ENCODE results near the gene CELF2. TPM values are rescaled to one million over a fixed set of nuclear protein-coding genes. Genes with fewer than 3 reads are reported as not detected.

CELF2 gene
- total RNA-seq (10 to 100 TPM; 61.9 to 90.9 (median 82.2) TPM), polyA plus RNA-seq (10 to 100 TPM; 13.0 to 18.3 TPM)
- long read RNA-seq, donor 1, full-length matches to known transcripts: 17 of 109 reads
- long read RNA-seq, donor 1, partial matches to known transcripts: 29 of 109 reads
- long read RNA-seq, donor 1, other reads (novel, unspliced or antisense): 63 of 109 reads
- long read RNA-seq, donor 2, full-length matches to known transcripts: 6 of 112 reads
- long read RNA-seq, donor 2, partial matches to known transcripts: 20 of 112 reads
- long read RNA-seq, donor 2, other reads (novel, unspliced or antisense): 86 of 112 reads
- long read RNA-seq, donor 3, full-length matches to known transcripts: 22 of 320 reads
- long read RNA-seq, donor 3, partial matches to known transcripts: 46 of 320 reads
- long read RNA-seq, donor 3, other reads (novel, unspliced or antisense): 252 of 320 reads

- WGBS, 2 donors: 0 to 1% methylated on average over 81 to 133 of the region's 133 CpGs
- intact Hi-C loops (cut with DNase I): loop anchor here in 4 of 10 donors (5.0 to 10.0 kb wide), 7 partner anchors 106 to 244 kb away; no protein-coding TSS in a partner anchor
- Histone ChIP-seq H3K9me3 (no peaks in the 10 kb centered on the region), H3K27me3 (peaks cover 0 to 72% (median 0%) of the 10 kb centered on the region in 7 donors), H3K36me3 (no peaks in the 10 kb centered on the region), H3K27ac (peak within 1 kb of the TSS; percentile 87 to 97 (median 92)), H3K4me3 (peak within 1 kb of the TSS; percentile 53 to 98 (median 72)), H3K4me1 (peaks cover 4 to 85% (median 45%) of the 10 kb centered on the region in 9 donors)
- DNase-seq (peak; percentile 73 to 77), ATAC-seq (peak; percentile 54 to 92 (median 70))
- TF ChIP-seq, protein P1, sequence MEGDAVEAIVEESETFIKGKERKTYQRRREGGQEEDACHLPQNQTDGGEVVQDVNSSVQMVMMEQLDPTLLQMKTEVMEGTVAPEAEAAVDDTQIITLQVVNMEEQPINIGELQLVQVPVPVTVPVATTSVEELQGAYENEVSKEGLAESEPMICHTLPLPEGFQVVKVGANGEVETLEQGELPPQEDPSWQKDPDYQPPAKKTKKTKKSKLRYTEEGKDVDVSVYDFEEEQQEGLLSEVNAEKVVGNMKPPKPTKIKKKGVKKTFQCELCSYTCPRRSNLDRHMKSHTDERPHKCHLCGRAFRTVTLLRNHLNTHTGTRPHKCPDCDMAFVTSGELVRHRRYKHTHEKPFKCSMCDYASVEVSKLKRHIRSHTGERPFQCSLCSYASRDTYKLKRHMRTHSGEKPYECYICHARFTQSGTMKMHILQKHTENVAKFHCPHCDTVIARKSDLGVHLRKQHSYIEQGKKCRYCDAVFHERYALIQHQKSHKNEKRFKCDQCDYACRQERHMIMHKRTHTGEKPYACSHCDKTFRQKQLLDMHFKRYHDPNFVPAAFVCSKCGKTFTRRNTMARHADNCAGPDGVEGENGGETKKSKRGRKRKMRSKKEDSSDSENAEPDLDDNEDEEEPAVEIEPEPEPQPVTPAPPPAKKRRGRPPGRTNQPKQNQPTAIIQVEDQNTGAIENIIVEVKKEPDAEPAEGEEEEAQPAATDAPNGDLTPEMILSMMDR (IDR thresholded peaks at IDR 0.05): no peak
Observed at GRCh38 chr10:11017570-11018431, at the start of gene CELF2. Gene CELF2, plus strand, starts transcription at chr10:11017872. Its CDS starts 218 bp downstream, at chr10:11018090.

- Histone ChIP-seq H3K4me1 (peaks cover 0 to 7% (median 0%) of the 10 kb centered on the region in 9 donors), H3K9me3 (no peaks in the 10 kb centered on the region), H3K27me3 (no peaks in the 10 kb centered on the region), H3K4me3 (no peak overlapping the region), H3K36me3 (no peaks in the 10 kb centered on the region), H3K27ac (no peak overlapping the region)
- WGBS, 2 donors: 94 to 98% methylated on average over 4 of the region's 4 CpGs
- intact Hi-C loops (cut with DNase I): no loop called here
- no peak for DNase-seq
- TF ChIP-seq, protein P1 (IDR thresholded peaks at IDR 0.05): no peak
- no peak for ATAC-seq
Observed at GRCh38 chr10:10968257-10968588, 49.4 kb upstream of the CELF2 start.

DNA sequence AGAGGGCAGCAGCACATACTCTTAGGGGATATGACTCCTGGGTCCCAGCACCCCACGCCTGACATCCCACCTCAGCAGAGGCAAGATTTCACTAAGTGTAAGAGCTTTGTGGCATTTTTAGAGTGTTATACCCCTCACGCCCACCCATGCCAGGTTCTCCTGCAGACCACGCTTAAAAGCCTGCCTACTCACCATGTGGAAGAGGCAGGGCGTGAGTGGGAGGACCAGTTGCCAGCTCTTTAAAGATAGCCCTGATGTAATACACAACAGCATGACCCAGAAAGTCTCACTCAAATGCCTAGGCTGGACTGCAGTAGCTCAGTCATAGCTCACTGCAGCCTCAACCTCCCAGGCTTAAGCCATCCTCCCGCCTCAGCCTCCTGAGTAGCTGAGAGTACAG is 44.4 kb upstream of the CELF2 start:
- intact Hi-C loops (cut with DNase I): no loop called here
- ATAC-seq: peak in 1 of 8 donors; percentile 23
- WGBS, 2 donors: 97 to 98% methylated on average over 5 of the region's 5 CpGs

DNA sequence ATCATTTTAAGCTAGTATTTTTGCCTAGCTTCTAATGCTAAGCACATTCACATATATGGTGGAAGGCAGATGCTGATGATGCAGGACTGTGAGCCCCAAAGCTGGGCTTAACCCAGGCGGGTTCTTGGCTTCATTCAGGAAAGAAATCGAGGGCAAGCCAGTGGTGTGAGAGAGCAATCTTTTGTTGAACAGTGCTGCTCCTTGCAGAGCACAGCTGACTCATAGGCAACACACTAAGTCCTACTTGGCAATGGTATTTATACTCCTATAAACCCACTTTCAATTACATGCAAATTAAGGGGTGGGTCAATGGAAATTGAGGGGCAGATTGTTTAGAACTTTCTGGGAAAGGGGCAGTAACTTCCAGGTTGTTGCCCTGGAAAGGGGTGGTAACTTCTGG is 42.0 kb upstream of the CELF2 start:
- TF ChIP-seq, protein P1 (IDR thresholded peaks at IDR 0.05): no peak
- 86 to 90% methylated on average over 2 of the region's 2 CpGs for WGBS, 2 donors
- Histone ChIP-seq H3K4me3 (no peak overlapping the region), H3K27me3 (no peaks in the 10 kb centered on the region), H3K36me3 (no peaks in the 10 kb centered on the region), H3K9me3 (no peaks in the 10 kb centered on the region), H3K4me1 (peaks cover 0 to 10% (median 0%) of the 10 kb centered on the region in 9 donors), H3K27ac (no peak overlapping the region)
- DNase-seq (no peak), ATAC-seq (peak in 1 of 8 donors; percentile 62)
- intact Hi-C loops (cut with DNase I): no loop called here

More for the DNA sequence above, 44.4 kb upstream of the CELF2 start:
- TF ChIP-seq, protein P1 (IDR thresholded peaks at IDR 0.05): no peak
- H3K36me3 ChIP-seq: no peaks in the 10 kb centered on the region
- H3K27ac ChIP-seq: no peak overlapping the region
- no peaks in the 10 kb centered on the region for H3K9me3 ChIP-seq
- H3K4me1 ChIP-seq: peaks cover 0 to 7% (median 0%) of the 10 kb centered on the region in 9 donors
- no peak overlapping the region for H3K4me3 ChIP-seq
- DNase-seq: no peak
- H3K27me3 ChIP-seq: no peaks in the 10 kb centered on the region
